PC-3 (cell line): ENCODE results near the gene UMAD1. TPM values are rescaled to one million over a fixed set of nuclear protein-coding genes. Genes with fewer than 3 reads are reported as not detected.

ENCODE experiments used
- ATAC-seq: fragments of 200-7000 bp; cut with Tn5 transposase; 2 replicates; pipeline ENCODE4 v1.9.1; 2020; ENCODE audit warnings: mild to moderate bottlenecking, moderate library complexity
- BruUV-seq: library from RNA; stranded (reverse); fragments of 400-500 nt; replicated peaks from 2 replicates; lab custom pipeline; 2021; lab: Mats Ljungman, UMichigan
- CTCF ChIA-PET: fragments of 300-600 bp; sonication (Branson Sonifier 250); formaldehyde crosslinking; loops from one replicate; lab custom pipeline; 2022; ENCODE audit warnings: antibody characterized with exemption; lab: Charles Lee
- POLR2A ChIA-PET: fragments of 300-600 bp; sonication (Branson Sonifier 250); formaldehyde crosslinking; loops from one replicate; lab custom pipeline; 2022; ENCODE audit warnings: antibody characterized with exemption; ENCODE audit not compliant: unreplicated experiment; lab: Charles Lee
- DNase-seq: peaks from one replicate; pipeline ENCODE4 v3.0.0-alpha.2; 2015
- H2AFZ ChIP-seq: fragments of 300-600 bp; sonication (generic); 2 replicates; pipeline ENCODE4 v1.6.0; 2016; ENCODE audit warnings: antibody characterized with exemption, low read length
- H3F3A ChIP-seq: fragments of 300-600 bp; sonication (generic); one replicate; pipeline ENCODE4 v1.6.0; 2017; ENCODE audit warnings: antibody characterized with exemption, low read length, control low read depth, mild to moderate bottlenecking; ENCODE audit not compliant: unreplicated experiment
- H3K27ac ChIP-seq: fragments of 300-600 bp; sonication (generic); 2 replicates; pipeline ENCODE4 v1.5.1; 2016; ENCODE audit warnings: mild to moderate bottlenecking, low read length
- H3K27me3 ChIP-seq: fragments of 300-600 bp; sonication (generic); 2 replicates; pipeline ENCODE4 v1.6.1; 2016; ENCODE audit warnings: low read length, mixed read lengths
- H3K36me3 ChIP-seq: fragments of 300-600 bp; sonication (generic); 2 replicates; pipeline ENCODE4 v1.6.1; 2016; ENCODE audit warnings: low read depth, mixed run types, low read length, mixed read lengths
- H3K4me1 ChIP-seq: fragments of 300-600 bp; sonication (generic); 2 replicates; pipeline ENCODE4 v1.5.1; 2016; ENCODE audit warnings: low read length; ENCODE audit not compliant: insufficient read depth
- H3K4me2 ChIP-seq: fragments of 300-600 bp; sonication (generic); 2 replicates; pipeline ENCODE4 v1.6.0; 2016; ENCODE audit warnings: low read length
- H3K4me3 ChIP-seq: fragments of 300-600 bp; sonication (generic); 2 replicates; pipeline ENCODE4 v1.5.1; 2016; ENCODE audit warnings: mild to moderate bottlenecking, low read length, mixed read lengths
- H3K79me2 ChIP-seq: fragments of 300-600 bp; sonication (generic); 2 replicates; pipeline ENCODE4 v1.6.1; 2017; ENCODE audit warnings: low read length, mixed read lengths
- H3K9ac ChIP-seq: fragments of 300-600 bp; sonication (generic); 2 replicates; pipeline ENCODE4 v1.6.0; 2016; ENCODE audit warnings: mild to moderate bottlenecking, low read length
- H3K9me2 ChIP-seq: fragments of 300-600 bp; sonication (generic); replicated peaks from 2 replicates; pipeline ENCODE4 v1.6.1; 2016; ENCODE audit warnings: mixed run types, low read length, mixed read lengths
- H3K9me3 ChIP-seq: fragments of 300-600 bp; sonication (generic); 2 replicates; pipeline ENCODE4 v1.6.1; 2016; ENCODE audit warnings: low read length, mixed read lengths
- H4K20me1 ChIP-seq: fragments of 300-600 bp; sonication (generic); 2 replicates; pipeline ENCODE4 v1.6.1; 2016; ENCODE audit warnings: low read length, mixed read lengths
- EZH2 ChIP-seq: fragments of 300-600 bp; sonication (generic); IDR thresholded peaks from one replicate; pipeline ENCODE4 v1.6.1; 2017; ENCODE audit warnings: antibody characterized with exemption, mild to moderate bottlenecking, low read length; ENCODE audit not compliant: unreplicated experiment
- EZH2phosphoT487 ChIP-seq: fragments of 300-600 bp; sonication (generic); IDR thresholded peaks from 2 replicates; pipeline ENCODE4 v1.6.1; 2018; ENCODE audit warnings: mild to moderate bottlenecking, antibody characterized with exemption, low read length, borderline replicate concordance
- intact Hi-C: fragments of 100-400 bp; cut with micrococcal nuclease; formaldehyde crosslinking; loops from 2 replicates; pipeline ENCODE4 v1.9.0; 2023
- total RNA-seq: library from RNA; depleted of rRNA; stranded (reverse); fragments of >200 nt; gene quantifications from 2 replicates; pipeline ENCODE4 v1.2.3, GENCODE V29; 2014
- TF ChIP-seq, protein P1 (sequence below): fragments of 300-600 bp; sonication (generic); conservative IDR thresholded peaks from 2 replicates; pipeline ENCODE4 v1.5.1; 2017; ENCODE audit warnings: antibody characterized with exemption, low read depth, mild to moderate bottlenecking, low read length

Gene UMAD1
- total RNA-seq, 1 experiment from 2014 or later: 8.9 TPM

DNA sequence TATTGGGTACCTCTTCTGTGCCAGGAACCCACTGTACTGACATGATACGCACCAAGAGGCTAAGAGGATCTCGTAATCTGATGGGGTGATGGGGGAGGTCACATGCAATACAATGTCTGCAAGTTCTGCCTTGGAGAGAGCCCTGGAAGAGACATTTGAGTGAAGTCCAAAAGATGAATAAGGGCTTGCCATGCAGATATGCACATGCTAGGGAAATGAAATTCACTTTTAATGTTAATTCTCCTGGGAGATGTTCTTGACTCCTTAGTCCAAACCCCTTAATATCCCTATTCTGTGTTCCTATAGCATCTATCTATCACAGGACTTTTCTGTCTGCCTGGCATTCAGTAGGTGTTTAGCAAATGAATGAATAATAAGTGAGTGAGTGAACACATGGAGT lies 274.0 kb downstream of the UMAD1 start:
- TF ChIP-seq EZH2phosphoT487 (no peak), EZH2 (no peak)
- TF ChIP-seq, protein P1, sequence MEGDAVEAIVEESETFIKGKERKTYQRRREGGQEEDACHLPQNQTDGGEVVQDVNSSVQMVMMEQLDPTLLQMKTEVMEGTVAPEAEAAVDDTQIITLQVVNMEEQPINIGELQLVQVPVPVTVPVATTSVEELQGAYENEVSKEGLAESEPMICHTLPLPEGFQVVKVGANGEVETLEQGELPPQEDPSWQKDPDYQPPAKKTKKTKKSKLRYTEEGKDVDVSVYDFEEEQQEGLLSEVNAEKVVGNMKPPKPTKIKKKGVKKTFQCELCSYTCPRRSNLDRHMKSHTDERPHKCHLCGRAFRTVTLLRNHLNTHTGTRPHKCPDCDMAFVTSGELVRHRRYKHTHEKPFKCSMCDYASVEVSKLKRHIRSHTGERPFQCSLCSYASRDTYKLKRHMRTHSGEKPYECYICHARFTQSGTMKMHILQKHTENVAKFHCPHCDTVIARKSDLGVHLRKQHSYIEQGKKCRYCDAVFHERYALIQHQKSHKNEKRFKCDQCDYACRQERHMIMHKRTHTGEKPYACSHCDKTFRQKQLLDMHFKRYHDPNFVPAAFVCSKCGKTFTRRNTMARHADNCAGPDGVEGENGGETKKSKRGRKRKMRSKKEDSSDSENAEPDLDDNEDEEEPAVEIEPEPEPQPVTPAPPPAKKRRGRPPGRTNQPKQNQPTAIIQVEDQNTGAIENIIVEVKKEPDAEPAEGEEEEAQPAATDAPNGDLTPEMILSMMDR: no peak
- Histone ChIP-seq H3K27ac (no peak overlapping the region), H3K9me3 (no peaks in the 10 kb centered on the region), H4K20me1 (no peaks in the 10 kb centered on the region), H3F3A (no peaks in the 10 kb centered on the region), H2AFZ (no peak overlapping the region), H3K9me2 (no peaks in the 10 kb centered on the region), H3K79me2 (no peaks in the 10 kb centered on the region), H3K4me2 (no peak overlapping the region), H3K27me3 (no peaks in the 10 kb centered on the region), H3K4me3 (no peak overlapping the region), H3K9ac (no peak overlapping the region), H3K4me1 (peaks cover 34% of the 10 kb centered on the region), H3K36me3 (no peaks in the 10 kb centered on the region)
- DNase-seq (no peak), ATAC-seq (no peak)
- CTCF ChIA-PET: no interaction called here
- intact Hi-C loops: loop anchor here (5.0 kb wide), 1 partner anchor 43 kb away; no protein-coding TSS in a partner anchor
- BruUV-seq: no TSS peak
- POLR2A ChIA-PET: no interaction called here

DNA sequence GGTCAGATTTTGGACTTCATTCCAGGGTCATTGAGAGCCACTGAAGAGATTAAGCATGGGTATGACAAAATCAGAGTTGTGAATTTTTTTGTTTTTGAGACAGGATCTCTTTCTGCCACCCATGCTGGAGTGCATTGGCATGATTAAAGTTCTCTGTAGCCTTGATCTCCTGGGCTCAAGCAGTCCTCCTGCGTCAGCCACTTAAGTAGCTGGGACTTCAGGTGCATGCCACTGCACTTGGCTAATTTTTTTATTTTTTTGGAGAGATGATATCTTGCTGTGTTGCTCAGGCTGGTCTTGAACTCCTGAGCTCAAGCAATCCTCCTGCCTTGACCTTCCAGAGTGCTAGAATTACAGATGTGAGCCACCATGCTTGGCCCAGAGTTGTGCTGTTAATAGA lies 275.5 kb downstream of the UMAD1 start:
- CTCF ChIA-PET: no interaction called here
- ATAC-seq (no peak), DNase-seq (no peak)
- Histone ChIP-seq H3K4me1 (peaks cover 31% of the 10 kb centered on the region), H3K27ac (no peak overlapping the region), H3K9me3 (no peaks in the 10 kb centered on the region), H3K4me2 (no peak overlapping the region), H2AFZ (no peak overlapping the region), H3K9ac (no peak overlapping the region), H4K20me1 (no peaks in the 10 kb centered on the region), H3K9me2 (no peaks in the 10 kb centered on the region), H3K36me3 (no peaks in the 10 kb centered on the region), H3F3A (no peaks in the 10 kb centered on the region), H3K27me3 (no peaks in the 10 kb centered on the region), H3K79me2 (no peaks in the 10 kb centered on the region), H3K4me3 (no peak overlapping the region)
- BruUV-seq: no TSS peak
- intact Hi-C loops: no loop called here
- POLR2A ChIA-PET: no interaction called here
- TF ChIP-seq EZH2phosphoT487 (no peak), EZH2 (no peak)
- TF ChIP-seq, protein P1: no peak

GRCh38 chr7:7917593-7917992 lies 277.0 kb downstream of the UMAD1 start:
- H2AFZ ChIP-seq: no peak overlapping the region
- H3K9ac ChIP-seq: no peak overlapping the region
- no peaks in the 10 kb centered on the region for H3F3A ChIP-seq
- peaks cover 20% of the 10 kb centered on the region for H3K4me1 ChIP-seq
- no TSS peak for BruUV-seq
- intact Hi-C loops: no loop called here
- ChIA-PET CTCF (no interaction called here), POLR2A (no interaction called here)
- no peaks in the 10 kb centered on the region for H3K36me3 ChIP-seq
- no peaks in the 10 kb centered on the region for H3K9me2 ChIP-seq
- H3K79me2 ChIP-seq: no peaks in the 10 kb centered on the region
- no peak for ATAC-seq
- H3K4me2 ChIP-seq: no peak overlapping the region
- no peak for DNase-seq
- H3K27ac ChIP-seq: no peak overlapping the region
- TF ChIP-seq, protein P1: no peak
- TF ChIP-seq EZH2 (no peak), EZH2phosphoT487 (no peak)
- H4K20me1 ChIP-seq: no peaks in the 10 kb centered on the region
- no peak overlapping the region for H3K4me3 ChIP-seq
- H3K27me3 ChIP-seq: no peaks in the 10 kb centered on the region
- H3K9me3 ChIP-seq: no peaks in the 10 kb centered on the region
